Osteocyte (in vitro differentiated cells): ENCODE results near the gene PLD6. TPM values are rescaled to one million over a fixed set of nuclear protein-coding genes. Genes with fewer than 3 reads are reported as not detected.

ENCODE experiments used
- DNase-seq: peaks from one replicate; pipeline ENCODE4 v3.0.0; 2021; ENCODE audit warnings: mixed read lengths; ENCODE audit not compliant: unreplicated experiment; ENCODE audit errors: extremely low spot score
- H3K27ac Mint-ChIP-seq: one replicate; pipeline ENCODE4 v1.8.0; 2021; ENCODE audit warnings: mild to moderate bottlenecking, mixed read lengths; ENCODE audit not compliant: unreplicated experiment
- H3K27me3 Mint-ChIP-seq: one replicate; pipeline ENCODE4 v1.8.0; 2021; ENCODE audit warnings: mixed read lengths; ENCODE audit not compliant: unreplicated experiment
- H3K36me3 Mint-ChIP-seq: one replicate; pipeline ENCODE4 v1.8.0; 2021; ENCODE audit warnings: mixed read lengths; ENCODE audit not compliant: unreplicated experiment
- H3K4me1 Mint-ChIP-seq: one replicate; pipeline ENCODE4 v1.8.0; 2021; ENCODE audit warnings: mixed read lengths; ENCODE audit not compliant: unreplicated experiment
- H3K4me3 Mint-ChIP-seq: one replicate; pipeline ENCODE4 v1.8.0; 2021; ENCODE audit warnings: mild to moderate bottlenecking, moderate library complexity, mixed read lengths; ENCODE audit not compliant: unreplicated experiment
- H3K9me3 Mint-ChIP-seq: one replicate; pipeline ENCODE4 v1.8.0; 2021; ENCODE audit warnings: mixed read lengths; ENCODE audit not compliant: unreplicated experiment
- CTCF ChIP-seq: fragments of 200-600 bp; sonication (generic); IDR thresholded peaks from 2 replicates; pipeline ENCODE4 v1.5.0; 2021; ENCODE audit warnings: antibody characterized with exemption, mild to moderate bottlenecking, moderate library complexity
- total RNA-seq: library from RNA; stranded (reverse); gene quantifications from 2 replicates; pipeline ENCODE4 v1.2.1, GENCODE V29; 2021

PLD6 gene
- total RNA-seq, 1 donor from 2014 or later = 0.81 TPM

DNA sequence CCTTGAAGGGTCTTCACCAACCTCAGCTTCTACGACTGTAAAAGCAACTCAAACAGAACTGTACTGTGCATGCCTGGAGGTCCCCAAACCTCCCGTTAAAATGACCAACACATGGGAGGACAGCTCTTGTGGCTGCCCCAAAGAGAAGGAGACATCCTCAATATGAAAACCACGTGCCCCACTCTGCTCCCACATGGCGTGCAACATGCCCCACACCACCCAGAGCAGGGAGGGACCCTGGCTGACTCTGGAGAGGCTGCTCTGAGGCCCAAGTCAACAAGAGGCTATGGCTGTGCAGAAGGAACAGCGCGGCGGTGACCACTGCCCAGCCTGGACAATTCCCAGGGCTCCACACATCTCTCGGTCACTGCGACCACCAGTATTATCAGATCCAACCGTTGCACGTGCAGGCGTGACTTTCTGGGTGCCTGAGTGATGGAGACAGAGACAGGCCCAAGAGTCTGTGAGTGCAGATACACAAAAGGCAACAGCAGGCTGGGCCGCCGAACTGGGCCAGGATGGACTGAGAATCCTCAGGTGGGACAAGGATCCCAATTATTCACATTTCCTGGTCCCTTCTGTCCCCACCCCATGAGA, 1.4 kb downstream of the PLD6 start:
- H3K36me3 Mint-ChIP-seq = peaks cover 2% of the 10 kb centered on the region
- H3K27me3 Mint-ChIP-seq = no peaks in the 10 kb centered on the region
- TF ChIP-seq CTCF = no peak
- no peak for DNase-seq
- H3K4me3 Mint-ChIP-seq = no peak overlapping the region
- H3K27ac Mint-ChIP-seq = no peak overlapping the region
- H3K9me3 Mint-ChIP-seq = no peaks in the 10 kb centered on the region
- peaks cover 42% of the 10 kb centered on the region for H3K4me1 Mint-ChIP-seq

GRCh38 chr17:17204041-17204591, 2.0 kb downstream of the PLD6 start:
- Mint-ChIP-seq H3K9me3 (no peaks in the 10 kb centered on the region), H3K27me3 (no peaks in the 10 kb centered on the region), H3K4me1 (peaks cover 48% of the 10 kb centered on the region), H3K4me3 (no peak overlapping the region), H3K27ac (peak overlapping the region; percentile 50), H3K36me3 (peaks cover 2% of the 10 kb centered on the region)
- TF ChIP-seq CTCF = no peak
- DNase-seq = no peak

DNA sequence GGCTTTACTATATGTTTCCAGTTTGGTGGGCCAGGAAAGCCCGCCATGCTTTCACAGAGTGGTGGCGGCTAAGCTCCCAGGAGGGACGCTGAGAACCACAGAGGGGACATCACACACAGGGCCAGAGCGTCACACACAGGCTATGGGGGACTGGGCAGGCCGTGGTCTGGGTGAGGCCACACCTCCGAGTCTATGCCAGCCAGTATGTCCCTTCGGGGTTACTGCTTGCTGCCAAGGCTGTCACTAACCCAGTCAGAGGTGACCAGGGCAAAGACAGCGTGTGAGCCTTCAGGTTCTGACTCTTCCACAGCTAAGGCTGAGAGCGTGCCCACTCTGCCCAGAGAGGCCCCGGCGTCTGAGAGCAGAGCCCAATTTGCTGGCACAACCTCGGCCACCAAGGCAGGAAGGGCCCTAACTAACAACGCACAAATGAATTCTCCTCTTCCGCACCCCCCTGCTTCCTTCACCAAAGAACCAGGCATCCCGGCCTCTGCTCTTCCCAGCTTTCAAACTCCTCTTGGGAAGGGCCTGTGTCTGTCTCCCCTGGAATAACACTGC, 2.9 kb downstream of the PLD6 start:
- H3K36me3 Mint-ChIP-seq = peaks cover 2% of the 10 kb centered on the region
- no peak overlapping the region for H3K4me3 Mint-ChIP-seq
- H3K27me3 Mint-ChIP-seq = no peaks in the 10 kb centered on the region
- H3K9me3 Mint-ChIP-seq = no peaks in the 10 kb centered on the region
- no peak for DNase-seq
- H3K27ac Mint-ChIP-seq = no peak overlapping the region
- H3K4me1 Mint-ChIP-seq = peaks cover 48% of the 10 kb centered on the region
- TF ChIP-seq CTCF = no peak

DNA sequence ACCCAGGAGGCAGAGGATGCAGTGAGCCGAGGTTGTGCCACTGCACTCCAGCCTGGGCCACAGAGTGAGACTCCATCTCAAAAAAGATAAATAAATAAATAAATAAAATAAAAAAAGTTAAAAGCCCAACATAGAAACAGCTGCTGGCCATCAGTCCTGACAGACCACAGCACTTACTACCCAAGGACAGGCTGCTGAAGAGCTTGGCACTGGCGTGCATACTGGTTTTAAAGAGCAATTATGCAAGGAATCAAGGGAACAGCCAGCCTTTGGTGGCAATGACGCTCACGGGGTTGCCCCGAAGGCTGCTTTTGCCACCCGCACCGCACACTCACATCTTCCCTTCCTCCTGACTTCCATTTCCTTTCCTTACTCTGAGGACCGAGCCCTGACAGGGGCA, 4.2 kb downstream of the PLD6 start:
- Mint-ChIP-seq H3K9me3 (no peaks in the 10 kb centered on the region), H3K27ac (peak overlapping the region; percentile 93)

More for the DNA sequence above, 4.2 kb downstream of the PLD6 start:
- no peak for TF ChIP-seq CTCF
- H3K36me3 Mint-ChIP-seq = peaks cover 2% of the 10 kb centered on the region
- no peak overlapping the region for H3K4me3 Mint-ChIP-seq
- H3K27me3 Mint-ChIP-seq = no peaks in the 10 kb centered on the region
- peaks cover 48% of the 10 kb centered on the region for H3K4me1 Mint-ChIP-seq
- no peak for DNase-seq
